ENCODE measurements around the gene LILRA5.
"Not testable (repeated sequence)": the region's sequence is repeated elsewhere in the genome, so short reads cannot be mapped to it uniquely, and the experiment has no call there.

The LILRA5 gene

GRCh38 chr19:54312436-54313377 lies at the start of gene LILRA5:
LILRA5 (minus strand) TSS chr19:54313166; CDS start chr19:54313019, 147 bp downstream.
- no peak for DNase-seq

DNA sequence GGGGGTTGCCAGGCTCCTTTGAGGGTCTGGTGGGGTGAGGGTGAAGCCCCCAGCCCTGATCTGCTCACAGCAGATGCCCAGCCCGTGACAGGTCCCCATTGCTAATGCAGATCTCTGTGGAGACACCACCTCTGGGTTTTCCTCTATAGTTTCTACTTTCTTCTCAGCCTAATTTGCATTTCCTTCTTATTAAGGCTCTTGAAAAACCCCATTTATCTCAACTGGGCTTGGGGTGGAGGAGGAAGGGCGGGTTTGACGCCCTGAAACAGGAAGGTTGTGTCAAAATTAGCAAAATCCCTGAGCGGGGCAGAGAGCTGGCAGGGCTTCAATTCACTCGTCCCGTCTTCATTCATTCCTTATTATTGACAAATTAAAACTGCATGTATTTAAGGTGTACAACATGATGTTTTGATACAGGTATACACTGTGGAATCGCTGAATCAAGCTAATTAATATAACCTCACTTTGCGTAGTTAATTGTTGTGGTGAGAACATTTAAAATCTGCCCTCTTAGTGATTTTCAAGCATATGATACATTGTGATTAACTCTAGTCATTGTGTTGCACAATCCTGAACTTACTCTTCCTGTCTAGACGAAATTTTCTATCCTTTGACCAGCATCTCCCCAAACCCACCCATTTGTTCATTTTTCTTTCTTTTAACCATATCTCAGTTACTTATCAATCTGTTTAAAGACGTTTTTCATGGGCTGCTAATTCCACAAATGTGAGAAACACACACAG lies 48.9 kb upstream of the LILRA5 start:
- DNase-seq, result not testable (repeated sequence)

DNA sequence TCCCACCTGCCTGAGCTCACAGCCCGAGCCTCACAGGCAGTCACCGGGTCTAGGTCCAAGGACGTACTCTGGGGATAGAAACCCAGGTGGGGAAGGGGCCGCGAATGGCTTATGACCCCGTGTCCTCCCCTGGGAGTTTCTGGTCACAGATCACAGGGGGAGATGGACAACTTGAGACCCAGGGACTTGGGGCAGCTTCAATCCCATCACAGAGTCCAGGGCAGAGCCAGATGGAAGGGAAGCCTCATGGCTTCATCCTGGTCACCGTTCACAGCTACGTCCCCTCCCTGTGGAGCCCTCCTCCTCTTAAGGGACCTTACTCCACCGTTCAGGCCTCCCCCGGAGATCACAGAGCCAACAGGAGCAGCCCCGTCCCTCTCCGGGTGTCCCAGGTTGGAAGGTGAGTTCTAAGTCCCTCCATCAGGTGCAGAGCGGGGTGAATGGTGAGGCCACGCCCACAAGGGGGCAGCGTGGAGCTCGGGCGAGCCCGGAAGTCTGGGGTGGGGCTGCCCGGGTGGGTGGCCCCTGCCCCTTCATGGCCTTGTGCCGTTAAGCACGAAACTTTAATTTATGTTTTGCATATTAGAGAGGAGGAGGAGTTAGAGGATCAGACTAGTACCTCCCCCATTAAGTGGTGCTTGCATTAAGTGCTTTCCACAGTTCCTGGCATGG lies 46.3 kb upstream of the LILRA5 start:
- DNase-seq, result peak; percentile 63

- no peak for DNase-seq
These were observed 44.4 kb upstream of the LILRA5 start for GRCh38 chr19:54357381-54357780.

DNA sequence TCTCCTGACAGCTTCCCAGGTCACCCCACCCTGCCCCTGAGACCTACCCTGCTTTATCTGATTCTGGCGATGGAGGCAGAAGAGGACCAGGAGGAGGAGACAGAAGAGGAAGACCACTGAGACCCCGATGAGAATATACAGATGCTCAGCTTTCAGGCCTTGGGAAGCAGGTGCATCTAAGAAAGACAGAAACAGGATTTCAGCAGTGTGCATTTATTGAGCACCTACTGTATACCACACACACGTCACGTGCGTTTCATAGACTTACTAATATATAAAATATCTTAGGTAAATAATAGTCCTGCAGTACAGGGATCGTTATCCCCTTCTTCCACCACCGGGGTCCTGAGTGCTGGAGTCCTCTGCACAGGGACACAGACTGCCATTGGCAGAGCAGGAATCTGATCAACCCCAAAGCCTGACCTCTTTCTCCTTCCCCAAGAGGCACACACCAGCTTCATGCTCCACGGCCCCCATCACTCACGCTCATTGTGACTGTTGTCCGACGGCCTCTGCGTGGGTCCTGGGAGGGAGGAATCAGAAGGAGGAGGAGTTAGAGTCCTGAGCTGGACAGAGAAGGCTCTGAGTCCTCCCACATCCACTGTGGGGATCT lies 43.6 kb upstream of the LILRA5 start:
- DNase-seq, result no peak

DNA sequence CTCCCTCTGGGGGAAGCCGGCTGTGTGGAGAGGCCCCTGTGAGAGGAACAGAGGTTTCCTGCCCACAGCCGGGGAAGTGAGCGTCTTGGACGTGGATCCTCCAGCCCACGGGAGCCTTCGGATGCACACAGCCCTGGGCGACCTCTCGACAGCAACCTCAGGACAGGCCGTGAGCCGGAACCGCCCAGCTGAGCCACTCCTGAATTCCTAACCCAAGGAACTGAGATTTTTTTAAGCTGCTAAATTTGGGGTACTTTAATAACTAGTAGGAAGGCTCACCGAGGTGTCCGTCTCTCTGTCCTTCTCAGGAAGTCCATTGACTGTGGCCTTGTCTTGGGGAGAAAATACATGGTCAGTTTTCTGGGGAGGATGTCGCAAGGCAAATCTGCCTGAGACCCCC lies 42.7 kb upstream of the LILRA5 start:
- no peak for DNase-seq

- no peak for DNase-seq
These were observed 41.8 kb upstream of the LILRA5 start for GRCh38 chr19:54354761-54355160.

GRCh38 chr19:54352546-54352945 lies 39.6 kb upstream of the LILRA5 start:
- no peak for DNase-seq

DNA sequence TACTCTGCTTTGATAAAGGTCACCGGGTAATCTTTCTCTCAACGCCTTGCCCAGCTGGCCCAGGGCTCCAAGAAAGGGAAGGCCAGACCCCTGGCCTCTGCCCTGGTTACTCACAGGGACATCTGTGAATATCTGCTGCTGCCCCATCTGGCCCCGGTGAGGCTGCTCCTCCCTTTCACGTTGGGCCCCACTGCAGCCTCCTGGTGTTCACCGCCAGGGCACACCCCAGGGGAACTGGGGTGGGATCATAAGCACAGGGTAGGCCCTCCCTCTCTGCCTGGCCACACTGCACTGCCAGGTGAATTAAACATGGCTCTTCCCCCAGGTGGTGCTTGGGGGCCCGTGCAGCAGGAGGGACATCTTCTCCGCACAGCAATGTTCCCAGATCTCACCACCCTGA lies 39.1 kb upstream of the LILRA5 start:
- no peak for DNase-seq

DNA sequence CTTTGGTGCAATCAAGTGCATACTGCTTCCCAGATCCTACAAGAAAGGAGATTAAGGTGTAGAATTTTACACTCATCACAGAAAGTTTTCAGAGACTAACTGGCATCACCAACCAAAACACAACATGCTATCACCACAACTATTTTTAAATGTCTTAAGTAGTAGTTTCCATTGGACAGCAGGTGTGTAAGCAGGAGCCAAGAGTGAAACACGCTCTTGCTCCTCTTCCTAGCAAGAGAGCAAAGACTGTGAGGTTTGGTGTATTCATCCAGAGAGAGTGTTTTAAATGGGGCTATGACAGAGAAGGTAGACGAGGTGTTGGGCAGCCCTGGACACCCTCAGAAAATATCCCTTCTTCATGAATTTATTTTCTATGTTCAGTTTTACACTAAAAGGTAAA lies 38.5 kb upstream of the LILRA5 start:
- no peak for DNase-seq

DNA sequence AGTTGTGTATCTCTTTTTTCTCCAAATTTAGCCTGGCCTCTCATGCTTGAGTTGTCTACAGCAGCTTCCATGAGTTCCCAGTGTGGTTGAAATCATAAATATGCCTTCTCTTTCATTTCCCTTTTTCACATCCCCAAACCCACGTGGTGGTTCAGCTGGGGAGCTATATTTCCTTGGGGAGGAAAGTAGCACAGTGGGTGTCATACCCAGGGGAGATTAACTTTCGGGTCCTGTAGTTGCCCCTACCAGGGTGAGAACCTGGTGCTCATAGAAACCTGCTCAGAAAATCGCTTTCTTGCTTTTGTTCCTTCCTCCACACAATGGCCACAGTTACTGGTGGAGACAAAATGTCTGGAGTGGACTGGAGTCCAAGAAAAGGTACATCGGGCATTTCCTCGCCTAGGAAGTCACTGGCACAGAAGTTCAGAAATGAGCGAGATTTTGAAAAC lies 33.0 kb upstream of the LILRA5 start:
- no peak for DNase-seq

- no peak for DNase-seq
These were observed 30.9 kb upstream of the LILRA5 start for GRCh38 chr19:54343868-54344267.

DNA sequence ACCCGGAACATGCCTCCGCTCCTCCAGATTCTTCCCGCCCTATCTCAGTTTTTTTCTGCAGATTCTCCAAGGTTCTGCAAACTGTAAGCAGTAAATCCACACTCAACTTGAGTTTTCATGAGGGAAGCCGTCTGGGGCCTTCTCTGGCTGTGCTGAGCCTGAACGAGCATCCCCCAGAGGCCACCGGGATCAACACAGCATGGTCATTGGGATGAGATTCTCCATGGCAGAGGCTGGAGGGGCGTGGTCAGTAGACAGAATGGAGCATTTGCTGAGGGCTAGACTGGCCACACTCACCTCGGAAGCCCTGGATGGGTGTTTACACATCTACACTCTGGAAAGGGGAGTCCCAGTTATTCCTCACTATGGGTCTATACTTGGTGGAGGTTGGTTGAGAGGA lies 28.3 kb upstream of the LILRA5 start:
- no peak for DNase-seq

DNA sequence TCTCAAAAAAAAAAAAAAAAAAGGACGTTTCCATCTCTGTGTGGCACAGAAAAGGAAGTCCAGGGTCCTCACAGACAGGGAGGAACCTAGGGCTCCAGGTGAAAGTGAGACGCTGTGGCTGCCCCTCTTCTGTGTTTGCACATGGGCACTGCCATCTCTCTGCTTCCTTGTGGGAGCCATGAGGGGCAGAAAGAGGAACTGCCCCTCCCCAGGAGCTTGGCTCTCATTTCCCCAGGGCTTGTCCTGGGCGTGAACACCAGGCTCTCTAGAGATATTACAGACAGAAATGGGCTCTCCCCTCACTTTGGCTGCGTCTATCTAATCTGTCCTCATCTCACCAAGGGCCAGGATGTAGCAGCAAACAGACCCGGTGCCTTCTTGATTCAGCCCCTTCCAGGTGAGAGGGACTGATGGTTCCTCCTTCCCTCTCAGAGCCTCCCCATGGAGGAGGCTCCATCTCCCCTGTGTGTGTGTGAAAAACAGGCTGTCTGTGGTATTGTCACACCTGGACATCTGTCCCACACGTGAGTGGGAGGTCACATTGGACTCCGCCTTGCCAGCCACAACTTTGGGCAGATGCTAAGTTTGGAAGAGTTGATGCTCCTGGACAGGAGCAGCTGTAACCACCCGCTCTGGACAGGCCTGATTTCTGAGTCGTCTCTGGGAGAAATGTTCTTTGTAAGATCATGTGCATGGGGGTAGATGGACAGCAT lies 26.8 kb upstream of the LILRA5 start:
- no peak for DNase-seq

GRCh38 chr19:54338521-54338920 lies 25.6 kb upstream of the LILRA5 start:
- no peak for DNase-seq

GRCh38 chr19:54337858-54338230 lies 24.9 kb upstream of the LILRA5 start:
- no peak for DNase-seq

DNA sequence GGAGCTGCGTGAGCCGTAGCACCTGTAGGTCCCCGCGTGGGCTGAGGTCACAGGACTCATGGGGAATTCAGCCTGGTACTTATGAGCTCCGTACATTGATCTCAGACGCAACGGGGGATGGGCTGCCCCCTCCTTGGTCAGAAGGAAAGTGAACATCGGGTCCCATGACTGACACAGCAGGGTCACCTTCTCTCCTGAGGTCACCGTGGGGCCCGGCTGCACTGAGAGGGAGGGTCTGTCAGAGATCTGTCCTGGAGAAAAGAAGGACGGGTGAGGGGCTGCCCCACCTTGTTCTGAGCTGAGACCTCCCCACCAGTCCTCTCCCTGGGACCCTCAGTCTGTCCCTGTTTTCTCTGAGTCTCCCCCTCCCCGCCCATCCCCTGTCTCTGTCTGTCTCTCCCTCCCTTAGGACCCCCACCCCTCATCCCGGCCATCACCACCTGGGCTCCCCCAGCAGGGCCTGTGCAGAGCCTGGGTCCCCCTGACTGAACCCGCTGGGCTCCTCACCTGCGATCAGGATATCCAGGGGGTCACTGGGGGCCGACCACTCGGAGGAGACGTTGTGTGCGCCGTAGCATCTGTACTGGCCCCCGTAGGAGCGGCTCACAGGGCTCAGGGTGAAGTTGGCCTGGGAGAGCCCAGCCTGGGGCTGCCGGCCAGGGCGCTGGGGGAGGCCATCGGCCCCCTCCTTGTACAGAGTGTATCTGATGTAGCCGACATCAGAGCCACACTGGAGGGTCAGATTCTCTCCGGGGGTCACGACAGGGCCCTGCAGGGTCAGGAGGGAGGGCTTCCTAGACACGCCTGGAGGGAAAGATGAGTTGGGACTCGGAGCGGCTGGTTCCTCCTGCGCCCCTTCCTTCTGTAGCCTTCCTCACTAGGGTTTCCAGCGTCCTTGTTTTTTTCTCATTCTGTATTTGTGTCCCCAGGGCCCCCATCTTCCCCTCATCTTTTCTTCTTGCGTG lies 24.2 kb upstream of the LILRA5 start:
- no peak for DNase-seq

GRCh38 chr19:54335979-54336892 lies 23.3 kb upstream of the LILRA5 start:
- DNase-seq, result no peak

DNA sequence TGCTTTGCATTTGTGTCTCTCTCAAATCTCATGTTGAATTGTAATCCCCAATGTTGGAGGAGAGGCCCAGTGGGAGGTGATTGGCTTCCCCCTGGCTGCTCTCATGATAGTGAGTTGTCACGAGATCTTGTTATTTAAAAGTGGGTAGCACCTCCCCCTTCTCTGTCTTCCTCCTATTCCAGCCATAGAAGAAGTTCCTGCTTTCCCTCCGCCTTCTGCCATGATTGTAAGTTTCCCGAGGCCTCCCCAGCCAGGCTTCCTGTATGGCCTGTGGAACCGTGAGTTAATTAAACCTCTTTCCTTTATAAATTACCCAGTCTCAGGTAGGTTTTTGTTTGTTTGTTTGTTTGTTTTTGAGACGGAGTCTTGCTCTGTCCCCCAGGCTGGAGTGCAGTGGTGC lies 22.2 kb upstream of the LILRA5 start:
- no peak for DNase-seq

Measured in activated CD4-positive, alpha-beta T cell treated with anti-CD3 and anti-CD28 coated beads, Interleukin-10, Interleukin-2, amounts not matched to agents 100 ng/mL and 50 ng/mL, durations not matched to agents 16 hours and 8 hours (primary cell).